Endothelial cell of umbilical vein (primary cell): Measurements from ENCODE around the gene NPLOC4. TPM values are rescaled to one million over a fixed set of nuclear protein-coding genes. Genes with fewer than 3 reads are reported as not detected.
A peak's percentile ranks its signal among the peaks of the same experiment; 100 is the strongest.
"Not testable (repeated sequence)": the region's sequence is repeated elsewhere in the genome, so short reads cannot be mapped to it uniquely, and the experiment has no call there.

Experiments
- BruUV-seq: library from RNA; stranded (reverse); fragments of 400-500 nt; replicated peaks from 2 replicates; lab custom pipeline; 2021; lab: Mats Ljungman, UMichigan
- CTCF ChIA-PET: fragments of 300-600, 350-600 bp; sonication (Branson Sonifier 250); formaldehyde crosslinking; loops from one replicate; lab custom pipeline; 2021; ENCODE audit warnings: antibody characterized with exemption, inconsistent platforms; lab: Charles Lee
- POLR2A ChIA-PET: fragments of 300-600, 350-600 bp; sonication (Branson Sonifier 250); formaldehyde crosslinking; loops from one replicate; lab custom pipeline; 2021; ENCODE audit warnings: antibody characterized with exemption, inconsistent platforms; lab: Charles Lee
- DNase-seq: peaks from one replicate; pipeline ENCODE4 v3.0.0-alpha.2; 2011; ENCODE audit warnings: low read depth, low spot score
- FAIRE-seq: peaks from 2 replicates; lab custom pipeline; 2011; peaks lifted over from hg19 to GRCh38; lab: Jason Lieb, UNC
- H2AFZ ChIP-seq: 2 replicates; pipeline ENCODE4 v1.6.0; 2012; ENCODE audit warnings: low read depth, low read length, control low read depth, inconsistent platforms
- H3K27ac ChIP-seq: 2 replicates; pipeline ENCODE4 v1.5.1; 2011; ENCODE audit warnings: low read depth, mild to moderate bottlenecking, control low read depth, low read length, moderate library complexity; ENCODE audit not compliant: insufficient read depth
- H3K27me3 ChIP-seq, 2 experiments: 2 replicates each; pipeline versions ENCODE4 v1.6.0 to v1.6.1; 2011; ENCODE audit warnings: low read length in 2 of 2, mixed read lengths in 1 of 2; ENCODE audit not compliant: control insufficient read depth in 2 of 2, insufficient read depth in 2 of 2
- H3K36me3 ChIP-seq, 2 experiments: 2 replicates in 1 of 2; 3 replicates in 1 of 2; pipeline ENCODE4 v1.5.1; 2011; ENCODE audit warnings: low read length in 2 of 2, mild to moderate bottlenecking in 1 of 2, moderate library complexity in 1 of 2; ENCODE audit not compliant: control insufficient read depth in 2 of 2, insufficient read depth in 2 of 2; ENCODE audit errors: extremely low read depth in 1 of 2
- H3K4me1 ChIP-seq: 3 replicates; pipeline ENCODE4 v1.5.1; 2011; ENCODE audit warnings: mild to moderate bottlenecking, low read length; ENCODE audit not compliant: control insufficient read depth, insufficient read depth; ENCODE audit errors: extremely low read depth
- H3K4me2 ChIP-seq: 2 replicates; pipeline ENCODE4 v1.6.1; 2011; ENCODE audit warnings: low read length, control low read depth, mixed read lengths; ENCODE audit not compliant: insufficient read depth
- H3K4me3 ChIP-seq, 3 experiments: fragments of 200-600 bp in 1 of 3; sonication (generic), shearing (Covaris generic) in 1 of 3; replicated peaks in 1 of 3; 2 replicates each; pipeline ENCODE4 v1.5.1; 2011 to 2016; ENCODE audit warnings: control low read depth in 3 of 3, low read length in 3 of 3, mild to moderate bottlenecking in 2 of 3, inconsistent platforms in 1 of 3, low read depth in 1 of 3, moderate library complexity in 1 of 3; ENCODE audit not compliant: insufficient read depth in 1 of 3
- H3K79me2 ChIP-seq: 2 replicates; pipeline ENCODE4 v1.6.0; 2012; ENCODE audit warnings: low read length, inconsistent platforms; ENCODE audit not compliant: control insufficient read depth, insufficient read depth
- H3K9ac ChIP-seq: replicated peaks from 2 replicates; pipeline ENCODE3; 2011; ENCODE audit warnings: low read length, control low read depth; ENCODE audit not compliant: insufficient read depth; ENCODE audit errors: extremely low read depth
- H3K9me1 ChIP-seq: replicated peaks from 3 replicates; pipeline ENCODE4 v1.6.0; 2011; ENCODE audit warnings: mild to moderate bottlenecking, low read length; ENCODE audit not compliant: control insufficient read depth, insufficient read depth; ENCODE audit errors: extremely low read depth
- H3K9me3 ChIP-seq: replicated peaks from 2 replicates; pipeline ENCODE4 v1.5.1; 2012; ENCODE audit warnings: low read length, inconsistent platforms; ENCODE audit not compliant: control insufficient read depth, insufficient read depth
- H4K20me1 ChIP-seq: replicated peaks from 2 replicates; pipeline ENCODE3; 2011; ENCODE audit warnings: mild to moderate bottlenecking, low read length; ENCODE audit not compliant: control insufficient read depth, insufficient read depth; ENCODE audit errors: extremely low read depth
- EZH2 ChIP-seq: IDR thresholded peaks from 2 replicates; pipeline ENCODE4 v1.6.1; 2012; ENCODE audit warnings: borderline replicate concordance, low read depth, mild to moderate bottlenecking, moderate library complexity, low read length, inconsistent platforms; ENCODE audit not compliant: severe bottlenecking
- FOS ChIP-seq: IDR thresholded peaks from 2 replicates; pipeline ENCODE4 v1.6.1; 2011; ENCODE audit warnings: mild to moderate bottlenecking, low read length, moderate library complexity, borderline replicate concordance; ENCODE audit not compliant: insufficient read depth
- GATA2 ChIP-seq: IDR thresholded peaks from 2 replicates; pipeline ENCODE4 v1.7.0; 2011; ENCODE audit warnings: low read depth, mild to moderate bottlenecking, moderate library complexity, mixed read lengths, low read length; ENCODE audit not compliant: insufficient read length, insufficient read depth
- JUN ChIP-seq: IDR thresholded peaks from 2 replicates; pipeline ENCODE4 v1.6.1; 2011; ENCODE audit warnings: borderline replicate concordance, low read depth; ENCODE audit not compliant: insufficient read length, insufficient read depth
- MYC ChIP-seq: IDR thresholded peaks from one replicate; pipeline ENCODE4 v1.6.1; 2011; ENCODE audit warnings: mild to moderate bottlenecking, low read depth, low read length
- POLR2A ChIP-seq: IDR thresholded peaks from 2 replicates; pipeline ENCODE4 v1.6.1; 2012; ENCODE audit warnings: low read depth, mild to moderate bottlenecking, control low read depth, low read length
- POLR2AphosphoS5 ChIP-seq: IDR thresholded peaks from 2 replicates; pipeline ENCODE4 v1.6.1; 2012; ENCODE audit warnings: low read depth, mild to moderate bottlenecking, control low read depth, low read length, moderate library complexity; ENCODE audit not compliant: insufficient read depth
- dilution Hi-C: fragments of 300-500 bp; cut with MboI; formaldehyde crosslinking; loops from one replicate; pipeline ENCODE4 v1.15.0; 2019; ENCODE audit warnings: low sequenced_read_pairs; ENCODE audit not compliant: extremely low pct_ligation_motif_present
- intact Hi-C: fragments of 100-400 bp; cut with micrococcal nuclease; formaldehyde crosslinking; loops from one replicate; pipeline ENCODE4 v1.10.0; 2022
- polyA plus RNA-seq, 4 experiments: library from polyadenylated mRNA; depleted of rRNA in 3 of 4; stranded (reverse) in 3 of 4; unstranded in 1 of 4; fragments of >200 nt; gene quantifications; 2 replicates each; pipeline versions ENCODE4 v1.2.1 to v1.2.3, GENCODE V29; 2011 to 2012; ENCODE audit warnings: missing spikeins in 1 of 4
- total RNA-seq: library from RNA; stranded (reverse); gene quantifications from 2 replicates; pipeline ENCODE4 v1.2.3, GENCODE V29; 2021
- TF ChIP-seq, protein P1 (sequence below), 2 donors: IDR thresholded peaks; 1 replicate in 1 of 2; 2 replicates in 1 of 2; pipeline ENCODE4 v1.5.1; 2011; ENCODE audit warnings: low read length in 2 of 2, mild to moderate bottlenecking in 2 of 2, moderate library complexity in 2 of 2, control low read depth in 1 of 2, inconsistent platforms in 1 of 2, low read depth in 1 of 2; ENCODE audit not compliant: insufficient read depth in 1 of 2; ENCODE audit errors: extremely low read depth in 1 of 2
- TF ChIP-seq, protein P2 (sequence below): IDR thresholded peaks from 2 replicates; pipeline ENCODE4 v1.6.1; 2011; ENCODE audit not compliant: insufficient read depth, insufficient read length

Gene NPLOC4
- total and polyA plus RNA-seq, 2 donors (not counting 3 experiments of a cell fraction or from before 2014, with no cell fraction given): 150 to 175 TPM

GRCh38 chr17:81621494-81622130 is 15.3 kb downstream of the NPLOC4 start:
- H3K4me1 ChIP-seq: no peaks in the 10 kb centered on the region
- no peak overlapping the region for H3K4me3 ChIP-seq
- no peaks in the 10 kb centered on the region for H3K9me3 ChIP-seq
- H3K27me3 ChIP-seq: no peaks in the 10 kb centered on the region
- ChIA-PET POLR2A (no interaction called here), CTCF (no interaction called here)
- TF ChIP-seq POLR2A (no peak), EZH2 (no peak), GATA2 (no peak), FOS (no peak), JUN (no peak), MYC (no peak), POLR2AphosphoS5 (no peak)
- TF ChIP-seq, protein P1, sequence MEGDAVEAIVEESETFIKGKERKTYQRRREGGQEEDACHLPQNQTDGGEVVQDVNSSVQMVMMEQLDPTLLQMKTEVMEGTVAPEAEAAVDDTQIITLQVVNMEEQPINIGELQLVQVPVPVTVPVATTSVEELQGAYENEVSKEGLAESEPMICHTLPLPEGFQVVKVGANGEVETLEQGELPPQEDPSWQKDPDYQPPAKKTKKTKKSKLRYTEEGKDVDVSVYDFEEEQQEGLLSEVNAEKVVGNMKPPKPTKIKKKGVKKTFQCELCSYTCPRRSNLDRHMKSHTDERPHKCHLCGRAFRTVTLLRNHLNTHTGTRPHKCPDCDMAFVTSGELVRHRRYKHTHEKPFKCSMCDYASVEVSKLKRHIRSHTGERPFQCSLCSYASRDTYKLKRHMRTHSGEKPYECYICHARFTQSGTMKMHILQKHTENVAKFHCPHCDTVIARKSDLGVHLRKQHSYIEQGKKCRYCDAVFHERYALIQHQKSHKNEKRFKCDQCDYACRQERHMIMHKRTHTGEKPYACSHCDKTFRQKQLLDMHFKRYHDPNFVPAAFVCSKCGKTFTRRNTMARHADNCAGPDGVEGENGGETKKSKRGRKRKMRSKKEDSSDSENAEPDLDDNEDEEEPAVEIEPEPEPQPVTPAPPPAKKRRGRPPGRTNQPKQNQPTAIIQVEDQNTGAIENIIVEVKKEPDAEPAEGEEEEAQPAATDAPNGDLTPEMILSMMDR (IDR thresholded peaks at IDR 0.05; ENCODE audit: extremely low read depth in 1 of 2, insufficient read depth in 1 of 2, low read depth in 1 of 2, low read length in 2 of 2): no peak
- TF ChIP-seq, protein P2, sequence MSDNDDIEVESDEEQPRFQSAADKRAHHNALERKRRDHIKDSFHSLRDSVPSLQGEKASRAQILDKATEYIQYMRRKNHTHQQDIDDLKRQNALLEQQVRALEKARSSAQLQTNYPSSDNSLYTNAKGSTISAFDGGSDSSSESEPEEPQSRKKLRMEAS: no peak
- H2AFZ ChIP-seq: no peak overlapping the region
- no peaks in the 10 kb centered on the region for H3K9me1 ChIP-seq
- BruUV-seq: no TSS peak
- H4K20me1 ChIP-seq: peaks cover 3% of the 10 kb centered on the region
- H3K27ac ChIP-seq: no peak overlapping the region
- no peak overlapping the region for H3K4me2 ChIP-seq
- intact Hi-C loops: no loop called here
- FAIRE-seq (no peak), DNase-seq (peak; percentile 12)
- H3K9ac ChIP-seq: no peak overlapping the region
- dilution Hi-C loops: no loop called here
- H3K36me3 ChIP-seq: peaks cover 23 to 36% of the 10 kb centered on the region in 2 experiments
- peaks cover 50% of the 10 kb centered on the region for H3K79me2 ChIP-seq

- H3K9me3 ChIP-seq, H3K4me1 ChIP-seq, DNase-seq, intact Hi-C loops, H3K9ac ChIP-seq, POLR2A ChIA-PET, CTCF ChIA-PET, H2AFZ ChIP-seq, BruUV-seq, H4K20me1 ChIP-seq, H3K4me2 ChIP-seq, dilution Hi-C loops, H3K9me1 ChIP-seq, H3K27ac ChIP-seq, H3K27me3 ChIP-seq, H3K4me3 ChIP-seq, FAIRE-seq: not testable (repeated sequence)
- peaks cover 29 to 31% of the 10 kb centered on the region in 2 experiments for H3K36me3 ChIP-seq
- peaks cover 62% of the 10 kb centered on the region for H3K79me2 ChIP-seq
These were observed 18.6 kb downstream of the NPLOC4 start for GRCh38 chr17:81618307-81618706.
